H1 (cell line): ENCODE measurements around the gene DLL1. TPM values are rescaled to one million over a fixed set of nuclear protein-coding genes. Genes with fewer than 3 reads are reported as not detected.

ENCODE experiments used
- CTCF ChIA-PET: fragments of 300-600 bp; sonication (Branson Sonifier 250); formaldehyde crosslinking; loops from one replicate; lab custom pipeline; 2021; ENCODE audit not compliant: partially characterized antibody; lab: Charles Lee
- POLR2A ChIA-PET: fragments of 300-600 bp; sonication (Branson Sonifier 250); formaldehyde crosslinking; loops from one replicate; lab custom pipeline; 2021; ENCODE audit warnings: inconsistent platforms; ENCODE audit not compliant: partially characterized antibody; lab: Charles Lee
- DNase-seq, 2 experiments: peaks; one replicate each; pipeline versions ENCODE4 v3.0.0 to v3.0.0-alpha.2; 2010 to 2022; ENCODE audit warnings: low spot score in 2 of 2, low read depth in 1 of 2, mixed read lengths in 1 of 2
- FAIRE-seq: peaks from 2 replicates; lab custom pipeline; 2011; peaks lifted over from hg19 to GRCh38; lab: Jason Lieb, UNC
- H2AFZ ChIP-seq: 2 replicates; pipeline ENCODE4 v1.8.1; 2012; ENCODE audit warnings: low read length, inconsistent platforms
- H2AK5ac ChIP-seq: 2 replicates; pipeline ENCODE4 v1.6.1; 2013; ENCODE audit warnings: low read depth, low read length
- H2BK120ac ChIP-seq: replicated peaks from 2 replicates; pipeline ENCODE3; 2013; ENCODE audit warnings: low read depth, low read length, inconsistent platforms
- H2BK12ac ChIP-seq: 2 replicates; pipeline ENCODE4 v1.6.1; 2013; ENCODE audit warnings: low read depth, low read length
- H2BK15ac ChIP-seq: 2 replicates; pipeline ENCODE4 v1.6.1; 2013; ENCODE audit warnings: low read length
- H2BK20ac ChIP-seq: 2 replicates; pipeline ENCODE4 v1.6.1; 2013; ENCODE audit warnings: low read length
- H2BK5ac ChIP-seq: 2 replicates; pipeline ENCODE4 v1.6.1; 2013; ENCODE audit warnings: low read depth, low read length
- H3K14ac ChIP-seq: 2 replicates; pipeline ENCODE4 v1.6.1; 2013; ENCODE audit warnings: inconsistent platforms; ENCODE audit not compliant: insufficient read length
- H3K18ac ChIP-seq: 2 replicates; pipeline ENCODE4 v1.6.1; 2013; ENCODE audit warnings: low read length; ENCODE audit errors: extremely low read depth
- H3K23ac ChIP-seq: 2 replicates; pipeline ENCODE4 v1.6.1; 2013; ENCODE audit warnings: inconsistent platforms; ENCODE audit not compliant: insufficient read length
- H3K23me2 ChIP-seq: 2 replicates; pipeline ENCODE4 v1.6.1; 2013; ENCODE audit warnings: low read depth, low read length
- H3K27ac ChIP-seq: 2 replicates; pipeline ENCODE4 v1.6.1; 2011; ENCODE audit warnings: low read depth, low read length, inconsistent platforms
- H3K27me3 ChIP-seq, 4 experiments: replicated peaks in 1 of 4; 1 replicate in 1 of 4; 2 replicates in 3 of 4; pipeline versions ENCODE4 v1.6.1 to v1.8.1; 2011 to 2013; ENCODE audit warnings: low read length in 3 of 4, mild to moderate bottlenecking in 3 of 4, inconsistent platforms in 2 of 4, mixed read lengths in 2 of 4, moderate library complexity in 1 of 4; ENCODE audit not compliant: control insufficient read depth in 3 of 4, insufficient read depth in 3 of 4; ENCODE audit errors: extremely low read depth in 1 of 4
- H3K36me3 ChIP-seq, 4 experiments: 2 replicates each; pipeline versions ENCODE4 v1.6.1 to v1.8.1; 2011 to 2013; ENCODE audit warnings: mild to moderate bottlenecking in 4 of 4, low read length in 3 of 4, moderate library complexity in 2 of 4, control low read depth in 1 of 4, inconsistent platforms in 1 of 4; ENCODE audit not compliant: insufficient read depth in 4 of 4, control insufficient read depth in 2 of 4
- H3K4ac ChIP-seq: replicated peaks from 2 replicates; pipeline ENCODE3; 2013; ENCODE audit warnings: low read length, low read depth, mixed read lengths, inconsistent platforms; ENCODE audit not compliant: insufficient read length
- H3K4me1 ChIP-seq, 4 experiments: replicated peaks in 1 of 4; 1 replicate in 1 of 4; 2 replicates in 3 of 4; pipeline versions ENCODE4 v1.6.1 to v1.8.1; 2011 to 2013; ENCODE audit warnings: low read length in 3 of 4, inconsistent platforms in 2 of 4, mixed read lengths in 1 of 4; ENCODE audit not compliant: insufficient read depth in 4 of 4, control insufficient read depth in 3 of 4
- H3K4me2 ChIP-seq, 2 experiments: 2 replicates each; pipeline versions ENCODE4 v1.6.1 to v1.8.1; 2011 to 2013; ENCODE audit warnings: low read depth in 2 of 2, low read length in 2 of 2, control low read depth in 1 of 2, inconsistent platforms in 1 of 2, mild to moderate bottlenecking in 1 of 2; ENCODE audit not compliant: insufficient read depth in 1 of 2
- H3K4me3 ChIP-seq, 4 experiments: fragments of 200-600, 300-600 bp in 1 of 4; sonication (generic), shearing (Covaris generic), sonication (Bioruptor Twin) in 1 of 4; 2 replicates each; pipeline versions ENCODE4 v1.5.1 to v1.8.1; 2011 to 2016; ENCODE audit warnings: low read length in 4 of 4, low read depth in 3 of 4, control low read depth in 2 of 4, inconsistent platforms in 2 of 4, mild to moderate bottlenecking in 2 of 4, mixed read lengths in 1 of 4, moderate library complexity in 1 of 4; ENCODE audit not compliant: insufficient read depth in 2 of 4; ENCODE audit errors: extremely low read depth in 1 of 4
- H3K56ac ChIP-seq: replicated peaks from 2 replicates; pipeline ENCODE3; 2013; ENCODE audit warnings: low read depth, mild to moderate bottlenecking, mixed read lengths, low read length, inconsistent platforms; ENCODE audit not compliant: insufficient read length
- H3K79me1 ChIP-seq: 2 replicates; pipeline ENCODE4 v1.6.1; 2013; ENCODE audit warnings: low read depth, low read length, control low read depth
- H3K79me2 ChIP-seq, 2 experiments: 2 replicates each; pipeline versions ENCODE4 v1.6.1 to v1.8.1; 2012 to 2013; ENCODE audit warnings: low read length in 2 of 2, mild to moderate bottlenecking in 2 of 2, inconsistent platforms in 1 of 2; ENCODE audit not compliant: insufficient read depth in 2 of 2, control insufficient read depth in 1 of 2
- H3K9ac ChIP-seq, 4 experiments: replicated peaks in 1 of 4; 1 replicate in 1 of 4; 2 replicates in 3 of 4; pipeline versions ENCODE4 v1.6.1 to v1.8.1; 2011 to 2013; ENCODE audit warnings: low read depth in 3 of 4, low read length in 3 of 4, control low read depth in 2 of 4, mild to moderate bottlenecking in 2 of 4, moderate library complexity in 2 of 4, inconsistent platforms in 1 of 4; ENCODE audit errors: extremely low read depth in 1 of 4
- H3K9me3 ChIP-seq, 2 experiments: 2 replicates each; pipeline versions ENCODE4 v1.6.1 to v1.8.1; 2012 to 2013; ENCODE audit warnings: mild to moderate bottlenecking in 2 of 2, moderate library complexity in 2 of 2, control low read depth in 1 of 2, inconsistent platforms in 1 of 2, low read depth in 1 of 2, low read length in 1 of 2, mixed read lengths in 1 of 2; ENCODE audit not compliant: insufficient read depth in 2 of 2
- H4K20me1 ChIP-seq, 2 experiments: replicated peaks in 1 of 2; 2 replicates each; pipeline versions ENCODE3 to v1.8.1; 2011 to 2013; ENCODE audit warnings: inconsistent platforms in 2 of 2, low read length in 2 of 2, mild to moderate bottlenecking in 1 of 2; ENCODE audit not compliant: insufficient read depth in 2 of 2, control insufficient read depth in 1 of 2
- H4K5ac ChIP-seq: 2 replicates; pipeline ENCODE4 v1.6.1; 2013; ENCODE audit warnings: low read length, low read depth, mixed read lengths, inconsistent platforms; ENCODE audit not compliant: insufficient read length
- H4K8ac ChIP-seq: 2 replicates; pipeline ENCODE4 v1.8.0; 2013; ENCODE audit warnings: mild to moderate bottlenecking, moderate library complexity, low read length, inconsistent platforms; ENCODE audit not compliant: insufficient read depth; ENCODE audit errors: extremely low read depth
- H4K91ac ChIP-seq: replicated peaks from 2 replicates; pipeline ENCODE3; 2013; ENCODE audit warnings: low read length, mixed read lengths, inconsistent platforms; ENCODE audit not compliant: insufficient read length
- CREB1 ChIP-seq: IDR thresholded peaks from 2 replicates; pipeline ENCODE4 v1.6.1; 2012; ENCODE audit warnings: inconsistent platforms
- CTBP2 ChIP-seq: IDR thresholded peaks from 2 replicates; pipeline ENCODE4 v1.7.0; 2011; ENCODE audit warnings: borderline replicate concordance, mild to moderate bottlenecking, moderate library complexity, mixed read lengths, low read length; ENCODE audit not compliant: insufficient read depth, insufficient read length
- HDAC2 ChIP-seq, 2 experiments: fragments of 300-600 bp in 1 of 2; sonication (generic) in 1 of 2; IDR thresholded peaks; 2 replicates each; pipeline ENCODE4 v1.6.1; 2011 to 2012; ENCODE audit warnings: low read depth in 2 of 2, low read length in 2 of 2, mild to moderate bottlenecking in 2 of 2, moderate library complexity in 2 of 2, borderline replicate concordance in 1 of 2, inconsistent platforms in 1 of 2
- MAFK ChIP-seq: IDR thresholded peaks from 2 replicates; pipeline ENCODE4 v1.6.1; 2012; ENCODE audit warnings: low read depth, mild to moderate bottlenecking, improper control_type of control experiment, low read length
- POLR2A ChIP-seq, 2 experiments: IDR thresholded peaks; 1 replicate in 1 of 2; 2 replicates in 1 of 2; pipeline ENCODE4 v1.6.1; 2011; ENCODE audit warnings: low read depth in 2 of 2, low read length in 2 of 2, mild to moderate bottlenecking in 2 of 2; ENCODE audit errors: control extremely low read depth in 1 of 2
- RXRA ChIP-seq: IDR thresholded peaks from 2 replicates; pipeline ENCODE4 v1.6.1; 2011; ENCODE audit warnings: low read depth, mild to moderate bottlenecking, low read length, moderate library complexity; ENCODE audit not compliant: insufficient read depth
- SP2 ChIP-seq: IDR thresholded peaks from 2 replicates; pipeline ENCODE4 v1.6.1; 2012; ENCODE audit warnings: mild to moderate bottlenecking, low read length, inconsistent platforms
- SP4 ChIP-seq: IDR thresholded peaks from 2 replicates; pipeline ENCODE4 v1.6.1; 2012; ENCODE audit warnings: low read length, inconsistent platforms
- WGBS, 2 experiments: shearing (Covaris generic) in 1 of 2; methylation state at CpG; one replicate each; pipeline versions ENCODE4 v1.1.6 to v1.1.7; 2013 to 2015; ENCODE audit warnings: low lambda C conversion rate in 2 of 2, mixed read lengths in 2 of 2, inconsistent platforms in 1 of 2, low coverage in 1 of 2, missing lambda C conversion rate in 1 of 2; ENCODE audit not compliant: insufficient replicate concordance in 2 of 2, insufficient coverage in 1 of 2, insufficient read length in 1 of 2; ENCODE audit errors: extremely low coverage in 1 of 2, missing lambda C conversion rate in 1 of 2; 5-methylcytosine and 5-hydroxymethylcytosine counted together
- polyA plus RNA-seq, 7 experiments: library from polyadenylated mRNA; depleted of rRNA in 3 of 7; stranded (reverse) in 5 of 7; unstranded in 2 of 7; fragments of >200 nt in 5 of 7; fragments of 200-250 nt in 2 of 7; gene quantifications; 1 replicate in 5 of 7; 2 replicates in 1 of 7; 4 replicates in 1 of 7; pipeline versions ENCODE4 v1.2.1 to v1.2.3, GENCODE V29; 2011 to 2013; ENCODE audit warnings: missing spikeins in 2 of 7, mixed read lengths in 2 of 7
- total RNA-seq: library from RNA; stranded (reverse); fragmentation: NEBNext Ultra II Directional; extraction: Animal tissue kit (Norgen Biotek cat#: 25700); gene quantifications from 2 replicates; pipeline ENCODE4 v1.2.1, GENCODE V29; 2021
- TF ChIP-seq, protein P1 (sequence below): IDR thresholded peaks from 2 replicates; pipeline ENCODE4 v1.6.1; 2011; ENCODE audit warnings: low read length, improper control_type of control experiment
- TF ChIP-seq, protein P2 (sequence below), 3 experiments: IDR thresholded peaks; 1 replicate in 2 of 3; 2 replicates in 1 of 3; pipeline versions ENCODE4 v1.5.1 to v1.6.1; 2011; ENCODE audit warnings: low read length in 3 of 3, mild to moderate bottlenecking in 3 of 3, inconsistent platforms in 2 of 3, low read depth in 1 of 3, moderate library complexity in 1 of 3; ENCODE audit not compliant: insufficient read depth in 1 of 3; ENCODE audit errors: control extremely low read depth in 1 of 3
- TF ChIP-seq, protein P3 (sequence below): IDR thresholded peaks from 2 replicates; pipeline ENCODE4 v1.6.1; 2012; ENCODE audit warnings: inconsistent platforms

Gene DLL1
- total and polyA plus RNA-seq, 2 of the 8 experiments (the other 6 are each of a cell fraction or from before 2014, with no cell fraction given): 1.7 to 3.8 TPM

- DNase-seq: no peak
- Histone ChIP-seq H2BK120ac (no peak overlapping the region), H4K20me1 (no peaks in the 10 kb centered on the region), H3K14ac (no peak overlapping the region), H2BK12ac (no peak overlapping the region), H3K4ac (no peak overlapping the region), H3K23me2 (no peaks in the 10 kb centered on the region), H3K56ac (no peak overlapping the region), H2BK5ac (no peak overlapping the region), H3K4me2 (no peak overlapping the region), H3K36me3 (no peaks in the 10 kb centered on the region), H2AFZ (no peak overlapping the region), H3K9ac (no peak overlapping the region), H3K27ac (no peak overlapping the region), H3K79me1 (no peaks in the 10 kb centered on the region), H3K4me1 (no peaks in the 10 kb centered on the region), H3K9me3 (no peaks in the 10 kb centered on the region), H3K23ac (no peak overlapping the region), H4K8ac (no peak overlapping the region), H2AK5ac (no peak overlapping the region), H3K27me3 (no peaks in the 10 kb centered on the region), H3K4me3 (no peak overlapping the region), H2BK20ac (no peak overlapping the region), H4K91ac (no peak overlapping the region), H4K5ac (no peak overlapping the region), H3K18ac (no peak overlapping the region), H2BK15ac (no peak overlapping the region), H3K79me2 (no peaks in the 10 kb centered on the region)
- FAIRE-seq: no peak
- WGBS, 2 experiments: 94% methylated on average over 9 of the region's 9 CpGs; no CpG with 5 or more reads in 1 of the 2 experiments
- POLR2A ChIA-PET: no interaction called here
- CTCF ChIA-PET: interaction anchor here (0.6 kb wide), 1 partner anchor 161 kb away, joined by 3 read pairs; no protein-coding TSS in a partner anchor
- TF ChIP-seq MAFK (no peak), POLR2A (IDR thresholded peaks at IDR 0.05; ENCODE audit: control extremely low read depth in 1 of 2, low read depth in 2 of 2, low read length in 2 of 2) (no peak), CTBP2 (no peak), HDAC2 (IDR thresholded peaks at IDR 0.05; ENCODE audit: borderline replicate concordance in 1 of 2, low read depth in 2 of 2, low read length in 2 of 2) (no peak), RXRA (no peak), SP4 (no peak), CREB1 (no peak), SP2 (no peak)
- TF ChIP-seq, protein P1, sequence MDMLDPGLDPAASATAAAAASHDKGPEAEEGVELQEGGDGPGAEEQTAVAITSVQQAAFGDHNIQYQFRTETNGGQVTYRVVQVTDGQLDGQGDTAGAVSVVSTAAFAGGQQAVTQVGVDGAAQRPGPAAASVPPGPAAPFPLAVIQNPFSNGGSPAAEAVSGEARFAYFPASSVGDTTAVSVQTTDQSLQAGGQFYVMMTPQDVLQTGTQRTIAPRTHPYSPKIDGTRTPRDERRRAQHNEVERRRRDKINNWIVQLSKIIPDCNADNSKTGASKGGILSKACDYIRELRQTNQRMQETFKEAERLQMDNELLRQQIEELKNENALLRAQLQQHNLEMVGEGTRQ: no peak
- TF ChIP-seq, protein P2, sequence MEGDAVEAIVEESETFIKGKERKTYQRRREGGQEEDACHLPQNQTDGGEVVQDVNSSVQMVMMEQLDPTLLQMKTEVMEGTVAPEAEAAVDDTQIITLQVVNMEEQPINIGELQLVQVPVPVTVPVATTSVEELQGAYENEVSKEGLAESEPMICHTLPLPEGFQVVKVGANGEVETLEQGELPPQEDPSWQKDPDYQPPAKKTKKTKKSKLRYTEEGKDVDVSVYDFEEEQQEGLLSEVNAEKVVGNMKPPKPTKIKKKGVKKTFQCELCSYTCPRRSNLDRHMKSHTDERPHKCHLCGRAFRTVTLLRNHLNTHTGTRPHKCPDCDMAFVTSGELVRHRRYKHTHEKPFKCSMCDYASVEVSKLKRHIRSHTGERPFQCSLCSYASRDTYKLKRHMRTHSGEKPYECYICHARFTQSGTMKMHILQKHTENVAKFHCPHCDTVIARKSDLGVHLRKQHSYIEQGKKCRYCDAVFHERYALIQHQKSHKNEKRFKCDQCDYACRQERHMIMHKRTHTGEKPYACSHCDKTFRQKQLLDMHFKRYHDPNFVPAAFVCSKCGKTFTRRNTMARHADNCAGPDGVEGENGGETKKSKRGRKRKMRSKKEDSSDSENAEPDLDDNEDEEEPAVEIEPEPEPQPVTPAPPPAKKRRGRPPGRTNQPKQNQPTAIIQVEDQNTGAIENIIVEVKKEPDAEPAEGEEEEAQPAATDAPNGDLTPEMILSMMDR (IDR thresholded peaks at IDR 0.05; ENCODE audit: control extremely low read depth in 1 of 3, insufficient read depth in 1 of 3, low read depth in 1 of 3, low read length in 3 of 3): no peak
- TF ChIP-seq, protein P3, sequence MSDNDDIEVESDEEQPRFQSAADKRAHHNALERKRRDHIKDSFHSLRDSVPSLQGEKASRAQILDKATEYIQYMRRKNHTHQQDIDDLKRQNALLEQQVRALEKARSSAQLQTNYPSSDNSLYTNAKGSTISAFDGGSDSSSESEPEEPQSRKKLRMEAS: no peak
These were observed 37.0 kb downstream of the DLL1 start for GRCh38 chr6:170253910-170254269.
